ENCODE results near the gene SUFU.

- TF ChIP-seq CTCF (IDR thresholded peaks at IDR 0.05; ENCODE audit: low read depth, low read length) (no peak), EZH2phosphoT487 (IDR thresholded peaks at IDR 0.05; ENCODE audit: low read depth) (no peak)
Measured at GRCh38 chr10:102465466-102465865, 38.3 kb upstream of the SUFU start.
